Measurements from ENCODE around the gene KANSL1. TPM values are rescaled to one million over a fixed set of nuclear protein-coding genes. Genes with fewer than 3 reads are reported as not detected.

KANSL1 gene
- total and polyA plus RNA-seq, 9 donors, result 30.4 to 107 (median 77.7) TPM

DNA sequence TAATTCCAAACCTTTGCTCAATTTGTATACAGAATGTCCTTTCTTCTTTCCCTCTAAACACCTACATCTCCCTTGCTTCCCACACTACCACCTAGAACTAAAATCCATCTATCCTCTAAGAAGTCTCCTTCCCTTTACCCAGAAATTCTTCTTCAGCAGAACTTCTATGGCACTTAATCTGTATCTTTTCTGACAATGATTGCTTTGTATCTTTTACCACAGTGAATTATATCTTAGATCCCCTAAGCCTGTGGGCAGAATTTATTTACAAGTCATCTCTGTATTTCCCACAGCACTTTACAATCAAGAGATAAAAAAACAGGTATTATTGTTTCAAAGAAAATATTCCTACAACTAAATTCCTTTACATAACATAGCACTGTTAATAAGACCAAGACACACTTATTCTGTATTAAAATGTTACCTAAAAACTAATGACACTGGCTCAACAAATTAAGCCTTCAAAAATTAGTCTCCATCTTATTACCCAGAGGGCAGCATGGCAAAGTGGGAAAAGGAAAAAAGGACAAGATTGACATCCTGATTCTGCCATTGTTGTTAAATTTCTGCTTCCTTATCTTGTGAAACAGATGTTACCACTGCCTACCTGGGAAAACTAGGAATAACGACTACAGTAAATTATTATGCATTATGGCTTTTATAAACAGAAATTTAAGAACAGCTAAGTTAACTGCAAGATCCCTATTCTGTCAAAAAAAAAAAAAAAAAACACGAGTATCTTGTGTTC is 42.8 kb downstream of the KANSL1 start:
- TF ChIP-seq, protein P1, sequence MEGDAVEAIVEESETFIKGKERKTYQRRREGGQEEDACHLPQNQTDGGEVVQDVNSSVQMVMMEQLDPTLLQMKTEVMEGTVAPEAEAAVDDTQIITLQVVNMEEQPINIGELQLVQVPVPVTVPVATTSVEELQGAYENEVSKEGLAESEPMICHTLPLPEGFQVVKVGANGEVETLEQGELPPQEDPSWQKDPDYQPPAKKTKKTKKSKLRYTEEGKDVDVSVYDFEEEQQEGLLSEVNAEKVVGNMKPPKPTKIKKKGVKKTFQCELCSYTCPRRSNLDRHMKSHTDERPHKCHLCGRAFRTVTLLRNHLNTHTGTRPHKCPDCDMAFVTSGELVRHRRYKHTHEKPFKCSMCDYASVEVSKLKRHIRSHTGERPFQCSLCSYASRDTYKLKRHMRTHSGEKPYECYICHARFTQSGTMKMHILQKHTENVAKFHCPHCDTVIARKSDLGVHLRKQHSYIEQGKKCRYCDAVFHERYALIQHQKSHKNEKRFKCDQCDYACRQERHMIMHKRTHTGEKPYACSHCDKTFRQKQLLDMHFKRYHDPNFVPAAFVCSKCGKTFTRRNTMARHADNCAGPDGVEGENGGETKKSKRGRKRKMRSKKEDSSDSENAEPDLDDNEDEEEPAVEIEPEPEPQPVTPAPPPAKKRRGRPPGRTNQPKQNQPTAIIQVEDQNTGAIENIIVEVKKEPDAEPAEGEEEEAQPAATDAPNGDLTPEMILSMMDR (IDR thresholded peaks at IDR 0.05), result no peak
- TF ChIP-seq POLR2A (IDR thresholded peaks at IDR 0.05) (no peak), EP300 (IDR thresholded peaks at IDR 0.05) (no peak)
- no peaks in the 10 kb centered on the region for H3K27me3 ChIP-seq
- H3K4me1 ChIP-seq (ENCODE audit: insufficient read depth), result peaks cover 10% of the 10 kb centered on the region
- DNase-seq, result no peak
- no peak overlapping the region for H3K27ac ChIP-seq
- H3K4me3 ChIP-seq, result no peak overlapping the region
- H3K36me3 ChIP-seq, result no peaks in the 10 kb centered on the region
- 27 to 42% (median 31%) methylated on average over 2 of the region's 2 CpGs for WGBS, 3 donors
- intact Hi-C loops (cut with DNase I), result loop anchor here in 1 of 4 donors (10.0 kb wide), 1 partner anchor 46 kb away; no protein-coding TSS in a partner anchor
- no peaks in the 10 kb centered on the region for H3K9me3 ChIP-seq

GRCh38 chr17:46148247-46148646 is 45.0 kb downstream of the KANSL1 start:
- TF ChIP-seq EP300 (IDR thresholded peaks at IDR 0.05) (no peak), POLR2A (IDR thresholded peaks at IDR 0.05) (no peak)
- TF ChIP-seq, protein P1 (IDR thresholded peaks at IDR 0.05), result no peak
- Histone ChIP-seq H3K27me3 (no peaks in the 10 kb centered on the region), H3K4me3 (no peak overlapping the region), H3K36me3 (no peaks in the 10 kb centered on the region), H3K4me1 (ENCODE audit: insufficient read depth) (peaks cover 8% of the 10 kb centered on the region), H3K9me3 (no peaks in the 10 kb centered on the region), H3K27ac (no peak overlapping the region)
- intact Hi-C loops (cut with DNase I), result no loop called here
- WGBS, 3 donors, result 67 to 76% (median 73%) methylated on average over 4 of the region's 4 CpGs
- DNase-seq, result no peak

- no peaks in the 10 kb centered on the region for H3K9me3 ChIP-seq
- TF ChIP-seq, protein P1 (IDR thresholded peaks at IDR 0.05), result no peak
- no peak for TF ChIP-seq POLR2A (IDR thresholded peaks at IDR 0.05)
- no peak for TF ChIP-seq EP300 (IDR thresholded peaks at IDR 0.05)
- H3K36me3 ChIP-seq, result no peaks in the 10 kb centered on the region
- intact Hi-C loops (cut with DNase I), result no loop called here
- H3K27ac ChIP-seq, result no peak overlapping the region
- no peak for DNase-seq
- WGBS, 3 donors, result 89 to 96% (median 93%) methylated on average over 4 of the region's 4 CpGs
- no peaks in the 10 kb centered on the region for H3K27me3 ChIP-seq
- peaks cover 9% of the 10 kb centered on the region for H3K4me1 ChIP-seq (ENCODE audit: insufficient read depth)
- H3K4me3 ChIP-seq, result no peak overlapping the region
Observed at GRCh38 chr17:46147296-46147695, 45.9 kb downstream of the KANSL1 start.

DNA sequence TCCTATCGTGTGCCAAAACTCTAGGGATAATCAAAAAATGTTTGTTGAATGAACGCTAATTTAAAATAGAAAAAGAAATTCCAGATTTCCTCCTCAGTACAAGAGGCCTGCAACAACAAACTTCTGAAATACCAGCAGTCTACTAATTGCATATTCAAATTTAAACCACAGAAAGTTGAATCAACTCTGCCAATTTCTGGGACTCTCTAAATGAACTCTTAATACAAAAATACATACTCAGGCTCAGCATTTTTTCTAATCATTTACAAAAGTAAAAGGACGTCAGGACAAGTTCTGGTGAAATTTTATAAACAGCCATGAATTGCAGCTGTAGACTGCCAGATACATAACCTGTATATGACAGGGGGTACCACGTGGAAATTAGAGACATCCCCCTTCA is 49.0 kb downstream of the KANSL1 start:
- Histone ChIP-seq H3K4me1 (ENCODE audit: insufficient read depth) (peaks cover 10% of the 10 kb centered on the region), H3K4me3 (no peak overlapping the region), H3K9me3 (no peaks in the 10 kb centered on the region), H3K36me3 (no peaks in the 10 kb centered on the region), H3K27me3 (no peaks in the 10 kb centered on the region), H3K27ac (no peak overlapping the region)
- intact Hi-C loops (cut with DNase I), result no loop called here
- DNase-seq, result no peak
- 12 to 24% (median 14%) methylated on average over 4 of the region's 4 CpGs for WGBS, 3 donors
- no peak for TF ChIP-seq POLR2A (IDR thresholded peaks at IDR 0.05)
- TF ChIP-seq, protein P1 (IDR thresholded peaks at IDR 0.05), result no peak
- no peak for TF ChIP-seq EP300 (IDR thresholded peaks at IDR 0.05)
